Uterus (tissue), 2 donors: ENCODE data around the gene UNC13A.

Experiments
- POLR2A ChIP-seq, 2 donors: fragments of 450-650 bp; IDR thresholded peaks; one replicate each; pipeline ENCODE4 v1.6.1; 2016; ENCODE audit warnings: antibody characterized with exemption in 2 of 2, mild to moderate bottlenecking in 1 of 2, moderate library complexity in 1 of 2
- TF ChIP-seq, protein P1 (sequence below), 4 experiments: fragments of 200-600 bp in 2 of 4; fragments of 450-650 bp in 2 of 4; sonication (generic) in 2 of 4; IDR thresholded peaks; one replicate each; pipeline ENCODE4 v1.5.1; 2016 to 2019; ENCODE audit warnings: antibody characterized with exemption in 4 of 4, mild to moderate bottlenecking in 2 of 4, moderate library complexity in 1 of 4

DNA sequence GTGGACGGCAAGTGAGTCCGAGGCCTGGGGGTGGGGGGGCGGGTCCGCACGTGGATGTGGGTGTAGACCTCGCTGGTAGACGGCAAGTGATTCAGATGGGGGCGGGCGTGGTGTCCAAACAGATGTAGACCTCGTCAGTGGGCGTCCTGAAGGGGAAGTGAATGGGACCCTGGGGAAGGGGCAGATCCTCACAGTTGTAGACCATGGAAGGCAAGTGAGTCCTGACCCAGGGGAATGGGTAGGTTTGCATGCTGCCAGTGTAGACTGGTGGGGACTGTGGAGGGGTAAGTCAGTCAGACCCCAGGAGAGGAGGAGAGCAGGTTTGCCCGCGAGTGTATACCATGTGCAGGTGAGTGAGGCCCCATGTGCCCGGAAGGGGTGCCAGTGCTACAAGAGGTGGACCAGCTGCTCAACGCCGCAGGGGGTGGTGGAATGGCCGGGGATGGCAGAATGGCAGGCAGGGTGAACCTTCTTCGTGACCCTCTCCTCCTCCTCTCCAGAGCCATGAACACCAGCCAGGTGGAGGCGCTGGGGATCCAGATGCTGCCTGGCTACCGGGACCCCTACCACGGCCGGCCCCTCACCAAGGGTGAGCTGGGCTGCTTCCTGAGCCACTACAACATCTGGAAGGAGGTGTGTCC is 110.6 kb downstream of the UNC13A start:
- TF ChIP-seq, protein P1, sequence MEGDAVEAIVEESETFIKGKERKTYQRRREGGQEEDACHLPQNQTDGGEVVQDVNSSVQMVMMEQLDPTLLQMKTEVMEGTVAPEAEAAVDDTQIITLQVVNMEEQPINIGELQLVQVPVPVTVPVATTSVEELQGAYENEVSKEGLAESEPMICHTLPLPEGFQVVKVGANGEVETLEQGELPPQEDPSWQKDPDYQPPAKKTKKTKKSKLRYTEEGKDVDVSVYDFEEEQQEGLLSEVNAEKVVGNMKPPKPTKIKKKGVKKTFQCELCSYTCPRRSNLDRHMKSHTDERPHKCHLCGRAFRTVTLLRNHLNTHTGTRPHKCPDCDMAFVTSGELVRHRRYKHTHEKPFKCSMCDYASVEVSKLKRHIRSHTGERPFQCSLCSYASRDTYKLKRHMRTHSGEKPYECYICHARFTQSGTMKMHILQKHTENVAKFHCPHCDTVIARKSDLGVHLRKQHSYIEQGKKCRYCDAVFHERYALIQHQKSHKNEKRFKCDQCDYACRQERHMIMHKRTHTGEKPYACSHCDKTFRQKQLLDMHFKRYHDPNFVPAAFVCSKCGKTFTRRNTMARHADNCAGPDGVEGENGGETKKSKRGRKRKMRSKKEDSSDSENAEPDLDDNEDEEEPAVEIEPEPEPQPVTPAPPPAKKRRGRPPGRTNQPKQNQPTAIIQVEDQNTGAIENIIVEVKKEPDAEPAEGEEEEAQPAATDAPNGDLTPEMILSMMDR (IDR thresholded peaks at IDR 0.05): no peak
- no peak for TF ChIP-seq POLR2A (IDR thresholded peaks at IDR 0.05)
